HG02938 (cell line): ENCODE measurements around the gene GPR15.

ENCODE experiments used
- ATAC-seq: cut with Tn5 transposase; IDR thresholded peaks from one replicate; pipeline ENCODE4 v1.9.1; 2021; ENCODE audit warnings: mild to moderate bottlenecking, moderate library complexity; ENCODE audit not compliant: unreplicated experiment

The GPR15 gene

GRCh38 chr3:98582042-98582441 is 50.3 kb downstream of the GPR15 start:
- ATAC-seq: no peak

- ATAC-seq: no peak
Measured at GRCh38 chr3:98583766-98584165, 52.0 kb downstream of the GPR15 start.
